HepG2 (cell line): ENCODE data around the gene MPIG6B. TPM values are rescaled to one million over a fixed set of nuclear protein-coding genes. Genes with fewer than 3 reads are reported as not detected.
A peak's percentile ranks its signal among the peaks of the same experiment; 100 is the strongest.

Source experiments
- ARID4A ChIP-seq: sonication (generic); formaldehyde crosslinking; IDR thresholded peaks from 2 replicates; pipeline ENCODE4 v1.5.0; 2020; ENCODE audit warnings: mild to moderate bottlenecking, missing genetic modification reagents, borderline replicate concordance
- HMGA1 ChIP-seq: sonication (generic); formaldehyde crosslinking; conservative IDR thresholded peaks from 2 replicates; pipeline ENCODE4 v1.4.0; 2020; ENCODE audit warnings: missing genetic modification reagents
- HOXA5 ChIP-seq: sonication (generic); formaldehyde crosslinking; IDR thresholded peaks from 2 replicates; pipeline ENCODE4 v1.4.0; 2020; ENCODE audit warnings: missing genetic modification reagents
- KDM2A ChIP-seq: sonication (generic); formaldehyde crosslinking; IDR thresholded peaks from 2 replicates; pipeline ENCODE4 v1.4.0; 2020; ENCODE audit warnings: low read depth, missing genetic modification reagents, borderline replicate concordance
- PCBP1 ChIP-seq: fragments of 200-400 bp; formaldehyde crosslinking; IDR thresholded peaks from 2 replicates; pipeline ENCODE4 v1.6.1; 2017; ENCODE audit warnings: mild to moderate bottlenecking, low read depth, low read length, borderline replicate concordance
- PREB ChIP-seq: sonication (generic); formaldehyde crosslinking; IDR thresholded peaks from 2 replicates; pipeline ENCODE4 v1.4.0; 2020; ENCODE audit warnings: missing genetic modification reagents
- SAP130 ChIP-seq: IDR thresholded peaks from 2 replicates; pipeline ENCODE4 v1.6.1; 2016; ENCODE audit warnings: low read depth
- TCF7 ChIP-seq: sonication (generic); IDR thresholded peaks from 2 replicates; pipeline ENCODE4 v1.6.1; 2016; ENCODE audit warnings: antibody characterized with exemption, low read depth
- polyA plus RNA-seq, 8 experiments: library from polyadenylated mRNA; depleted of rRNA in 3 of 8; stranded (reverse) in 7 of 8; unstranded in 1 of 8; fragments of >200 nt; fragmentation: Illumina TruSeq in 4 of 8; extraction: Trizol in 4 of 8; gene quantifications; 2 replicates each; pipeline versions ENCODE4 v1.2.1 to v1.2.3, GENCODE V29; 2011 to 2016; ENCODE audit warnings: low read depth in 4 of 8, missing spikeins in 1 of 8, mixed read lengths in 1 of 8; ENCODE audit not compliant: insufficient read depth in 1 of 8
- total RNA-seq, 5 experiments: library from RNA; depleted of rRNA; stranded (reverse); fragments of >200 nt; fragmentation: Illumina TruSeq; extraction: Trizol; gene quantifications; 2 replicates each; pipeline ENCODE4 v1.2.3, GENCODE V29; 2016; ENCODE audit warnings: low read depth in 1 of 5
- TF ChIP-seq, protein P1 (sequence below): sonication (generic); formaldehyde crosslinking; IDR thresholded peaks from 2 replicates; pipeline ENCODE4 v1.5.1; 2020; ENCODE audit warnings: mild to moderate bottlenecking, missing genetic modification reagents

The MPIG6B gene
- total and polyA plus RNA-seq, 2 of the 13 experiments (the other 11 are each of a cell fraction or from before 2014, with no cell fraction given): not detected

DNA sequence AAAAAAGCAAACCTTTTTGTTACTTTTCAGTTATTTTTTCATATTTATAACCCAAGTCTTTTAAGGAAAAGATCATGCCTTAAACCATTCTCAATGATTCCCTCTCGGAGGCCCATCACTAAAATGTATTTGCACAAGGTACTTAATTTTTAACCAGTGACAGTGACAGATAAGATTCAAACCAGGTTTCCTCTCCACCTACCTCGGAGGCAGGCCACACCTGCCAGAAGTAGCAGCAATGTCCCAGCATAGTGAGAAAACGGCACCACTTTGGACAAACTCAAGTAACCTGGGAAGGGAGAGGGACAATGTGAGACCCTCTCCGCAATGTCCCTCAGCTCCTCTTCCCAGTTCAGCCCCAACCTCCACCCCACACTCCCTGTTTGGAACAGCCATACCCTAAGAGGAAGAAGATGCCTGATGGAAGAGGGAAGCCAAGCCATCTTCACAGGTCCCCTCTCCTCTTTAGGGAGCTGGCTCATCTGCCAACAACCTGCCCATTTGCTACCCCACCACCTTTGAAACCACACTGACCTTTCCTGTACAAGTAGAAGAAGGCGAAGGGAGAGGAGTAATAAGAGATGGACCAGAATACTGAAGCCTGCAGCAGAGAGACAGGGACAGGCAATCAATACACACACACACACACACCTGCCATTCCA is 22.3 kb upstream of the MPIG6B start (continued):
- TF ChIP-seq ARID4A (CRISPR knock-in tag) (0 out of 2 replicates have a peak, but pooled peaks have one; percentile 23), PREB (CRISPR knock-in tag) (no peak), KDM2A (CRISPR knock-in tag) (no peak), TCF7 (no peak), SAP130 (0 out of 2 replicates have a peak, but pooled peaks have one; percentile 41), PCBP1 (no peak), HMGA1 (CRISPR knock-in tag) (no peak), HOXA5 (CRISPR knock-in tag) (peak; percentile 80; the same call in 1 of the 2 replicates)
- TF ChIP-seq, protein P1, sequence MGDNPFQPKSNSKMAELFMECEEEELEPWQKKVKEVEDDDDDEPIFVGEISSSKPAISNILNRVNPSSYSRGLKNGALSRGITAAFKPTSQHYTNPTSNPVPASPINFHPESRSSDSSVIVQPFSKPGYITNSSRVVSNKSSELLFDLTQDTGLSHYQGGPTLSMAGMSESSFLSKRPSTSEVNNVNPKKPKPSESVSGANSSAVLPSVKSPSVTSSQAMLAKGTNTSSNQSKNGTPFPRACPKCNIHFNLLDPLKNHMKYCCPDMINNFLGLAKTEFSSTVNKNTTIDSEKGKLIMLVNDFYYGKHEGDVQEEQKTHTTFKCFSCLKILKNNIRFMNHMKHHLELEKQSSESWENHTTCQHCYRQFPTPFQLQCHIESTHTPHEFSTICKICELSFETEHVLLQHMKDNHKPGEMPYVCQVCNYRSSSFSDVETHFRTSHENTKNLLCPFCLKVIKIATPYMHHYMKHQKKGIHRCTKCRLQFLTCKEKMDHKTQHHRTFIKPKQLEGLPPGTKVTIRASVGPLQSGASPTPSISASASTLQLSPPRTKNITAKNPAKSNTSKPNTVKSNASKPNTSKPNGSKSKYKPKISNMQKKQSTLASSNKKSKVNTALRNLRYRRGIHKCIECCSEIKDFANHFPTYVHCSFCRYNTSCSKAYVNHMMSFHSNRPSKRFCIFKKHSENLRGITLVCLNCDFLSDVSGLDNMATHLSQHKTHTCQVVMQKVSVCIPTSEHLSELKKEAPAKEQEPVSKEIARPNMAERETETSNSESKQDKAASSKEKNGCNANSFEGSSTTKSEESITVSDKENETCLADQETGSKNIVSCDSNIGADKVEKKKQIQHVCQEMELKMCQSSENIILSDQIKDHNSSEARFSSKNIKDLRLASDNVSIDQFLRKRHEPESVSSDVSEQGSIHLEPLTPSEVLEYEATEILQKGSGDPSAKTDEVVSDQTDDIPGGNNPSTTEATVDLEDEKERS (CRISPR knock-in tag): no peak
- TF ChIP-seq, all 625 proteins: peak for 4
